HepG2 (cell line): ENCODE results near the gene GPD1. TPM values are rescaled to one million over a fixed set of nuclear protein-coding genes. Genes with fewer than 3 reads are reported as not detected.
A peak's percentile ranks its signal among the peaks of the same experiment; 100 is the strongest.

Experiments
- E2F5 ChIP-seq: sonication (generic); formaldehyde crosslinking; conservative IDR thresholded peaks from 2 replicates; pipeline ENCODE4 v1.4.0; 2020; ENCODE audit warnings: missing genetic modification reagents
- HDAC2 ChIP-seq: sonication (generic); formaldehyde crosslinking; IDR thresholded peaks from 2 replicates; pipeline ENCODE4 v1.4.0; 2020; ENCODE audit warnings: missing genetic modification reagents
- HMGXB4 ChIP-seq, 2 experiments: sonication (generic) in 1 of 2; formaldehyde crosslinking in 1 of 2; IDR thresholded peaks; 2 replicates each; pipeline versions ENCODE4 v1.4.0 to v1.6.1; 2018 to 2020; ENCODE audit warnings: missing genetic modification reagents in 2 of 2, borderline replicate concordance in 1 of 2, low read depth in 1 of 2, mild to moderate bottlenecking in 1 of 2, missing biosample characterization in 1 of 2
- HNRNPH1 ChIP-seq: fragments of 200-400 bp; formaldehyde crosslinking; optimal IDR thresholded peaks from 2 replicates; pipeline ENCODE3; 2017; ENCODE audit warnings: mild to moderate bottlenecking, low read depth, low read length
- JUND ChIP-seq: sonication (generic); formaldehyde crosslinking; IDR thresholded peaks from 2 replicates; pipeline ENCODE4 v1.8.0; 2022; ENCODE audit warnings: mild to moderate bottlenecking, missing genetic modification reagents
- RARA ChIP-seq: IDR thresholded peaks from 2 replicates; pipeline ENCODE4 v1.6.1; 2016; ENCODE audit warnings: missing genetic modification reagents, missing compliant biosample characterization
- SAP130 ChIP-seq: IDR thresholded peaks from 2 replicates; pipeline ENCODE4 v1.6.1; 2016; ENCODE audit warnings: low read depth
- SIX1 ChIP-seq: sonication (generic); formaldehyde crosslinking; IDR thresholded peaks from 2 replicates; pipeline ENCODE4 v1.4.0; 2020; ENCODE audit warnings: missing genetic modification reagents, borderline replicate concordance
- SOX13 ChIP-seq, 3 experiments: fragments of 450-650 bp in 1 of 3; sonication (generic) in 1 of 3; formaldehyde crosslinking in 1 of 3; IDR thresholded peaks in 2 of 3; conservative IDR thresholded peaks in 1 of 3; 2 replicates each; pipeline versions ENCODE4 v1.5.0 to v1.6.1; 2016 to 2020; ENCODE audit warnings: antibody characterized with exemption in 1 of 3, mild to moderate bottlenecking in 1 of 3, missing compliant biosample characterization in 1 of 3, missing genetic modification reagents in 1 of 3, moderate library complexity in 1 of 3
- ZFP1 ChIP-seq: IDR thresholded peaks from 2 replicates; pipeline ENCODE4 v1.6.1; 2016
- ZNF281 ChIP-seq: sonication (generic); formaldehyde crosslinking; IDR thresholded peaks from 2 replicates; pipeline ENCODE4 v1.4.0; 2020; ENCODE audit warnings: missing genetic modification reagents, borderline replicate concordance
- ZNF33B ChIP-seq: sonication (generic); formaldehyde crosslinking; IDR thresholded peaks from 2 replicates; pipeline ENCODE4 v1.5.1; 2020; ENCODE audit warnings: mild to moderate bottlenecking, missing genetic modification reagents
- ZNF430 ChIP-seq: sonication (generic); formaldehyde crosslinking; IDR thresholded peaks from 2 replicates; pipeline ENCODE4 v1.9.0; 2021; ENCODE audit warnings: mild to moderate bottlenecking, missing genetic modification reagents
- ZNF431 ChIP-seq: sonication (generic); formaldehyde crosslinking; IDR thresholded peaks from 2 replicates; pipeline ENCODE4 v1.9.0; 2022; ENCODE audit warnings: missing genetic modification reagents, low read depth, mild to moderate bottlenecking, borderline replicate concordance
- ZNF646 ChIP-seq: sonication (generic); formaldehyde crosslinking; IDR thresholded peaks from 2 replicates; pipeline ENCODE4 v1.9.0; 2021; ENCODE audit warnings: mild to moderate bottlenecking, missing genetic modification reagents
- ZNF737 ChIP-seq: sonication (generic); formaldehyde crosslinking; IDR thresholded peaks from 2 replicates; pipeline ENCODE4 v1.5.0; 2020; ENCODE audit warnings: missing genetic modification reagents, mild to moderate bottlenecking, borderline replicate concordance
- polyA plus RNA-seq, 8 experiments: library from polyadenylated mRNA; depleted of rRNA in 3 of 8; stranded (reverse) in 7 of 8; unstranded in 1 of 8; fragments of >200 nt; fragmentation: Illumina TruSeq in 4 of 8; extraction: Trizol in 4 of 8; gene quantifications; 2 replicates each; pipeline versions ENCODE4 v1.2.1 to v1.2.3, GENCODE V29; 2011 to 2016; ENCODE audit warnings: low read depth in 4 of 8, missing spikeins in 1 of 8, mixed read lengths in 1 of 8; ENCODE audit not compliant: insufficient read depth in 1 of 8
- total RNA-seq, 5 experiments: library from RNA; depleted of rRNA; stranded (reverse); fragments of >200 nt; fragmentation: Illumina TruSeq; extraction: Trizol; gene quantifications; 2 replicates each; pipeline ENCODE4 v1.2.3, GENCODE V29; 2016; ENCODE audit warnings: low read depth in 1 of 5

The GPD1 gene
- total and polyA plus RNA-seq, 2 of the 13 experiments (the other 11 are each of a cell fraction or from before 2014, with no cell fraction given) = 3.7 to 30.6 TPM

GRCh38 chr12:50110127-50110761 is 6.4 kb downstream of the GPD1 start (continued):
- TF ChIP-seq E2F5 (CRISPR knock-in tag) = no peak
- no peak for TF ChIP-seq ZNF430 (CRISPR knock-in tag)
- TF ChIP-seq HDAC2 (CRISPR knock-in tag) = peak; percentile 18; the same call in 1 of the 2 replicates
- TF ChIP-seq ZNF281 (CRISPR knock-in tag) = peak; percentile 81
- peak; percentile 59; the same call in 1 of the 2 replicates for TF ChIP-seq RARA (CRISPR knock-in tag)
- peak; percentile 58; the same call in 1 of the 2 replicates for TF ChIP-seq SAP130
- TF ChIP-seq ZFP1 = no peak
- TF ChIP-seq HNRNPH1 = peak; percentile 64
- no peak for TF ChIP-seq ZNF737 (CRISPR knock-in tag)
- 0 out of 2 replicates have a peak, but pooled peaks have one; percentile 13 for TF ChIP-seq SIX1 (CRISPR knock-in tag)
- TF ChIP-seq ZNF431 (CRISPR knock-in tag) = peak; percentile 55; the same call in 1 of the 2 replicates
- no peak for TF ChIP-seq ZNF33B (CRISPR knock-in tag)
- TF ChIP-seq SOX13 (IDR thresholded peaks at IDR 0.05) = no peak; the same call in 1 of the 2 replicates
- TF ChIP-seq SOX13 (CRISPR knock-in tag; conservative IDR thresholded peaks at IDR 0.05 in 1 of 2, IDR thresholded peaks at IDR 0.05 in 1 of 2) = 0 out of 4 replicates have a peak, but pooled peaks of 1 of the 2 experiments have one; percentile 43
- no peak for TF ChIP-seq ZNF646 (CRISPR knock-in tag)
- no peak for TF ChIP-seq JUND (CRISPR knock-in tag)
- TF ChIP-seq HMGXB4 (CRISPR knock-in tag; IDR thresholded peaks at IDR 0.05; ENCODE audit: borderline replicate concordance in 1 of 2, low read depth in 1 of 2) = 0 out of 4 replicates have a peak, but pooled peaks of 1 of the 2 experiments have one; percentile 24
